ENCODE results near the gene AKAIN1. TPM values are rescaled to one million over a fixed set of nuclear protein-coding genes. Genes with fewer than 3 reads are reported as not detected.

Gene AKAIN1
- total and polyA plus RNA-seq, 2 of the 4 experiments (the other 2 are of a cell fraction), result not detected

DNA sequence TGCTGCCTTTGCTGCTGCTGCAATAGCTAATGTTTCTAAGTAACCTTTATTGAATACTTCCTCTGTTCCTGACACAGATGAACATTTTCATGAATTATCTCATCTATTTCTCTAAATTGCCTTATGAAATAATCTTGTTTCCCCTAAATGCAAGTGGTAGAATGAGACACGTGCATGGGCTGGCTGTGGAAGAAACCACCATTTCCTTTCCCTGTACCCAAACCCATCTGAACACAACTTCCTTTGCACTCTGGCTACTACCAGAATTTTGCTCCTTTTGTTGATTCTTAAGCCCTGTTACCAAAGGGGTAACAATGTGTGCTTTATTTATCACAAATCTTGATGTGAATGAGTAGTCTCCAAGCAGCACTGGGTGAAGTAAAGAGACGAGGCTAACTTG, 29.2 kb downstream of the AKAIN1 start:
- Histone ChIP-seq H3K9me1 (ENCODE audit: insufficient read depth, low read length) (no peaks in the 10 kb centered on the region), H3K56ac (ENCODE audit: extremely low read depth, insufficient read depth, low read length) (no peak overlapping the region), H3K14ac (replicated peaks; ENCODE audit: low read depth, low read length) (no peak overlapping the region), H2BK120ac (ENCODE audit: low read depth, low read length) (no peak overlapping the region), H3K36me3 (ENCODE audit: control insufficient read depth, insufficient read depth, low read length) (no peaks in the 10 kb centered on the region), H2BK5ac (ENCODE audit: low read depth, low read length, poor library complexity, severe bottlenecking) (no peak overlapping the region), H2AFZ (replicated peaks; ENCODE audit: low read length, poor library complexity) (no peak overlapping the region), H2BK20ac (ENCODE audit: low read depth, low read length) (no peak overlapping the region), H4K20me1 (ENCODE audit: insufficient read depth, low read length) (no peaks in the 10 kb centered on the region), H4K8ac (ENCODE audit: low read depth in 2 of 2, low read length in 2 of 2) (no peak overlapping the region), H3K9ac (ENCODE audit: low read depth, low read length) (no peak overlapping the region), H3K18ac (ENCODE audit: low read depth, low read length) (no peak overlapping the region), H3K79me1 (ENCODE audit: low read depth in 1 of 2, low read length in 2 of 2) (no peaks in the 10 kb centered on the region), H3K4ac (ENCODE audit: low read depth, low read length) (no peak overlapping the region), H2AK5ac (ENCODE audit: low read depth, low read length) (no peak overlapping the region), H3K9me3 (ENCODE audit: control insufficient read depth, insufficient read depth, low read length) (0 out of 2 replicates have a peak, but pooled peaks cover 2% of the 10 kb centered on the region), H3K27me3 (ENCODE audit: control insufficient read depth, insufficient read depth, low read length) (no peaks in the 10 kb centered on the region), H3K4me2 (ENCODE audit: low read depth, low read length) (no peak overlapping the region), H2BK15ac (ENCODE audit: low read depth, low read length) (no peak overlapping the region), H3K27ac (ENCODE audit: insufficient read depth, low read length) (no peak overlapping the region), H4K91ac (ENCODE audit: insufficient read depth, low read depth, low read length) (no peak overlapping the region), H3K4me1 (ENCODE audit: control insufficient read depth, insufficient read depth, low read length) (no peaks in the 10 kb centered on the region), H3K23ac (ENCODE audit: low read depth, low read length) (no peak overlapping the region), H2AK9ac (replicated peaks; ENCODE audit: low read depth, low read length, poor library complexity) (no peak overlapping the region), H4K5ac (ENCODE audit: low read depth, low read length) (no peak overlapping the region), H3K4me3 (ENCODE audit: insufficient read depth, low read depth, low read length) (no peak overlapping the region)
- ChIA-PET CTCF (no interaction called here), POLR2A (ENCODE audit: unreplicated experiment) (no interaction called here)
- WGBS, 2 experiments (ENCODE audit: extremely low coverage in 2 of 2, insufficient read length in 1 of 2), result no CpG with 5 or more reads among the region's 2 CpGs
- no TSS peak for BruUV-seq (replicated peaks)
- DNase-seq (no peak), ATAC-seq (ENCODE audit: low read depth) (no peak)
- in situ Hi-C loops (cut with MboI; ENCODE audit: low sequenced_read_pairs), result no loop called here
- dilution Hi-C loops (cut with HindIII; ENCODE audit: low sequenced_read_pairs, unreplicated experiment), result no loop called here
- TF ChIP-seq, protein P1, sequence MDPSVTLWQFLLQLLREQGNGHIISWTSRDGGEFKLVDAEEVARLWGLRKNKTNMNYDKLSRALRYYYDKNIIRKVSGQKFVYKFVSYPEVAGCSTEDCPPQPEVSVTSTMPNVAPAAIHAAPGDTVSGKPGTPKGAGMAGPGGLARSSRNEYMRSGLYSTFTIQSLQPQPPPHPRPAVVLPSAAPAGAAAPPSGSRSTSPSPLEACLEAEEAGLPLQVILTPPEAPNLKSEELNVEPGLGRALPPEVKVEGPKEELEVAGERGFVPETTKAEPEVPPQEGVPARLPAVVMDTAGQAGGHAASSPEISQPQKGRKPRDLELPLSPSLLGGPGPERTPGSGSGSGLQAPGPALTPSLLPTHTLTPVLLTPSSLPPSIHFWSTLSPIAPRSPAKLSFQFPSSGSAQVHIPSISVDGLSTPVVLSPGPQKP (IDR thresholded peaks at IDR 0.05; ENCODE audit: borderline replicate concordance, low read depth, low read length), result no peak
- TF ChIP-seq RAD21 (IDR thresholded peaks at IDR 0.05; ENCODE audit: low read length), result no peak
- no peak for TF ChIP-seq SMC3 (IDR thresholded peaks at IDR 0.05; ENCODE audit: low read depth, low read length)
- no peak for TF ChIP-seq CEBPB (IDR thresholded peaks at IDR 0.05; ENCODE audit: low read depth, low read length)
- no peak for TF ChIP-seq MXI1 (IDR thresholded peaks at IDR 0.05; ENCODE audit: borderline replicate concordance, low read depth, low read length)
- TF ChIP-seq CHD1 (IDR thresholded peaks at IDR 0.05; ENCODE audit: low read depth, low read length), result no peak
- TF ChIP-seq RCOR1 (IDR thresholded peaks at IDR 0.05; ENCODE audit: insufficient replicate concordance, low read length), result no peak
- TF ChIP-seq, protein P2, sequence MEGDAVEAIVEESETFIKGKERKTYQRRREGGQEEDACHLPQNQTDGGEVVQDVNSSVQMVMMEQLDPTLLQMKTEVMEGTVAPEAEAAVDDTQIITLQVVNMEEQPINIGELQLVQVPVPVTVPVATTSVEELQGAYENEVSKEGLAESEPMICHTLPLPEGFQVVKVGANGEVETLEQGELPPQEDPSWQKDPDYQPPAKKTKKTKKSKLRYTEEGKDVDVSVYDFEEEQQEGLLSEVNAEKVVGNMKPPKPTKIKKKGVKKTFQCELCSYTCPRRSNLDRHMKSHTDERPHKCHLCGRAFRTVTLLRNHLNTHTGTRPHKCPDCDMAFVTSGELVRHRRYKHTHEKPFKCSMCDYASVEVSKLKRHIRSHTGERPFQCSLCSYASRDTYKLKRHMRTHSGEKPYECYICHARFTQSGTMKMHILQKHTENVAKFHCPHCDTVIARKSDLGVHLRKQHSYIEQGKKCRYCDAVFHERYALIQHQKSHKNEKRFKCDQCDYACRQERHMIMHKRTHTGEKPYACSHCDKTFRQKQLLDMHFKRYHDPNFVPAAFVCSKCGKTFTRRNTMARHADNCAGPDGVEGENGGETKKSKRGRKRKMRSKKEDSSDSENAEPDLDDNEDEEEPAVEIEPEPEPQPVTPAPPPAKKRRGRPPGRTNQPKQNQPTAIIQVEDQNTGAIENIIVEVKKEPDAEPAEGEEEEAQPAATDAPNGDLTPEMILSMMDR (conservative IDR thresholded peaks at IDR 0.05; ENCODE audit: low read depth, low read length), result no peak
- no peak for TF ChIP-seq RFX5 (IDR thresholded peaks at IDR 0.05; ENCODE audit: low read depth, low read length)
- TF ChIP-seq, protein P3, sequence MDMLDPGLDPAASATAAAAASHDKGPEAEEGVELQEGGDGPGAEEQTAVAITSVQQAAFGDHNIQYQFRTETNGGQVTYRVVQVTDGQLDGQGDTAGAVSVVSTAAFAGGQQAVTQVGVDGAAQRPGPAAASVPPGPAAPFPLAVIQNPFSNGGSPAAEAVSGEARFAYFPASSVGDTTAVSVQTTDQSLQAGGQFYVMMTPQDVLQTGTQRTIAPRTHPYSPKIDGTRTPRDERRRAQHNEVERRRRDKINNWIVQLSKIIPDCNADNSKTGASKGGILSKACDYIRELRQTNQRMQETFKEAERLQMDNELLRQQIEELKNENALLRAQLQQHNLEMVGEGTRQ (IDR thresholded peaks at IDR 0.05; ENCODE audit: low read depth, low read length), result no peak
- no peak for TF ChIP-seq POLR2A (IDR thresholded peaks at IDR 0.05; ENCODE audit: low read depth, low read length)
- no peak for TF ChIP-seq MAZ (IDR thresholded peaks at IDR 0.05; ENCODE audit: borderline replicate concordance, low read depth, low read length)
- no peak for TF ChIP-seq MAFK (IDR thresholded peaks at IDR 0.05; ENCODE audit: low read depth, low read length)
- intact Hi-C loops (cut with micrococcal nuclease), result no loop called here

Data from IMR-90 (cell line).